WTC11 (cell line): Measurements from ENCODE around the gene TGM1. TPM values are rescaled to one million over a fixed set of nuclear protein-coding genes. Genes with fewer than 3 reads are reported as not detected.
A peak's percentile ranks its signal among the peaks of the same experiment; 100 is the strongest.

Experiments
- ATAC-seq: fragments of 200-7000 bp; cut with Tn5 transposase; 2 replicates; pipeline ENCODE4 v1.10.0; 2021; ENCODE audit warnings: mild to moderate bottlenecking, moderate library complexity
- CTCF ChIA-PET: fragments of 300-600 bp; sonication (Branson Sonifier 250); formaldehyde crosslinking; loops from one replicate; lab custom pipeline; 2021; ENCODE audit warnings: antibody characterized with exemption; lab: Charles Lee
- POLR2A ChIA-PET: fragments of 350-600 bp; sonication (Branson Sonifier 250); formaldehyde crosslinking; loops from one replicate; lab custom pipeline; 2021; ENCODE audit warnings: antibody characterized with exemption; lab: Charles Lee
- DNase-seq: peaks from one replicate; pipeline ENCODE4 v3.0.0; 2021; ENCODE audit warnings: low spot score
- H3K27ac Mint-ChIP-seq: 2 replicates; pipeline ENCODE4 v1.8.0; 2021; ENCODE audit warnings: mixed read lengths
- H3K27me3 Mint-ChIP-seq: 2 replicates; pipeline ENCODE4 v1.8.0; 2021; ENCODE audit warnings: low read depth, mild to moderate bottlenecking, moderate library complexity, mixed read lengths
- H3K36me3 Mint-ChIP-seq: 2 replicates; pipeline ENCODE4 v1.8.0; 2021; ENCODE audit warnings: mixed read lengths
- H3K4me1 Mint-ChIP-seq: 2 replicates; pipeline ENCODE4 v1.8.0; 2022; ENCODE audit warnings: mixed read lengths
- H3K4me3 Mint-ChIP-seq: 2 replicates; pipeline ENCODE4 v1.8.0; 2021; ENCODE audit warnings: mild to moderate bottlenecking, moderate library complexity, mixed read lengths
- H3K9me3 Mint-ChIP-seq: 2 replicates; pipeline ENCODE4 v1.8.0; 2021; ENCODE audit warnings: mixed read lengths
- ETV6 ChIP-seq: sonication (generic); formaldehyde crosslinking; IDR thresholded peaks from 2 replicates; pipeline ENCODE4 v1.8.1; 2022; ENCODE audit warnings: mild to moderate bottlenecking, missing genetic modification reagents
- IRF2 ChIP-seq: sonication (generic); formaldehyde crosslinking; IDR thresholded peaks from 2 replicates; pipeline ENCODE4 v1.8.0; 2022; ENCODE audit warnings: low read depth, missing genetic modification reagents, borderline replicate concordance
- JUN ChIP-seq: sonication (generic); formaldehyde crosslinking; IDR thresholded peaks from 2 replicates; pipeline ENCODE4 v1.8.0; 2023; ENCODE audit warnings: mild to moderate bottlenecking, missing genetic modification reagents
- MXD4 ChIP-seq: fragments of 250-450 bp; sonication (Bioruptor Pico); IDR thresholded peaks from 2 replicates; pipeline ENCODE4 v1.8.0; 2021; ENCODE audit warnings: mild to moderate bottlenecking, moderate library complexity, borderline replicate concordance
- NFYB ChIP-seq: sonication (generic); formaldehyde crosslinking; conservative IDR thresholded peaks from 2 replicates; pipeline ENCODE4 v1.8.0; 2022; ENCODE audit warnings: low read depth, missing genetic modification reagents
- NR2C2 ChIP-seq: sonication (generic); formaldehyde crosslinking; IDR thresholded peaks from 2 replicates; pipeline ENCODE4 v1.8.0; 2022; ENCODE audit warnings: mild to moderate bottlenecking, missing genetic modification reagents
- RELA ChIP-seq: sonication (generic); formaldehyde crosslinking; IDR thresholded peaks from 2 replicates; pipeline ENCODE4 v1.8.1; 2022; ENCODE audit warnings: missing genetic modification reagents, mild to moderate bottlenecking, borderline replicate concordance
- SP1 ChIP-seq: sonication (generic); formaldehyde crosslinking; conservative IDR thresholded peaks from 2 replicates; pipeline ENCODE4 v1.8.1; 2022; ENCODE audit warnings: missing genetic modification reagents
- TEAD1 ChIP-seq: sonication (generic); formaldehyde crosslinking; IDR thresholded peaks from 2 replicates; pipeline ENCODE4 v1.8.0; 2022; ENCODE audit warnings: mild to moderate bottlenecking, missing genetic modification reagents
- TP53 ChIP-seq: sonication (generic); formaldehyde crosslinking; IDR thresholded peaks from 2 replicates; pipeline ENCODE4 v1.8.1; 2023; ENCODE audit warnings: mild to moderate bottlenecking, missing genetic modification reagents
- ZNF232 ChIP-seq: sonication (generic); formaldehyde crosslinking; IDR thresholded peaks from 2 replicates; pipeline ENCODE4 v1.8.0; 2022; ENCODE audit warnings: mild to moderate bottlenecking, missing genetic modification reagents
- ZNF423 ChIP-seq: fragments of 250-450 bp; sonication (Bioruptor Pico); IDR thresholded peaks from 2 replicates; pipeline ENCODE4 v2.1.2; 2022; ENCODE audit warnings: mild to moderate bottlenecking, moderate library complexity
- total RNA-seq: library from RNA; stranded (reverse); gene quantifications from 3 replicates; pipeline ENCODE4 v1.2.3, GENCODE V29; 2021
- TF ChIP-seq, protein P1 (sequence below): sonication (generic); formaldehyde crosslinking; IDR thresholded peaks from 2 replicates; pipeline ENCODE4 v1.8.1; 2023; ENCODE audit warnings: mild to moderate bottlenecking, moderate library complexity, missing genetic modification reagents
- TF ChIP-seq, protein P2 (sequence below): sonication (generic); formaldehyde crosslinking; IDR thresholded peaks from 2 replicates; pipeline ENCODE4 v1.8.0; 2023; ENCODE audit warnings: mild to moderate bottlenecking, missing genetic modification reagents
- TF ChIP-seq, protein P3 (sequence below): sonication (generic); formaldehyde crosslinking; IDR thresholded peaks from 2 replicates; pipeline ENCODE4 v1.8.1; 2023; ENCODE audit warnings: mild to moderate bottlenecking, missing genetic modification reagents, moderate library complexity
- TF ChIP-seq, protein P4 (sequence below): fragments of 250-450 bp; sonication (Bioruptor Pico); IDR thresholded peaks from 2 replicates; pipeline ENCODE4 v1.8.0; 2021; ENCODE audit warnings: mild to moderate bottlenecking
- TF ChIP-seq, protein P5 (sequence below): sonication (generic); formaldehyde crosslinking; IDR thresholded peaks from 2 replicates; pipeline ENCODE4 v1.8.0; 2023; ENCODE audit warnings: missing genetic modification reagents, mild to moderate bottlenecking, borderline replicate concordance
- TF ChIP-seq, protein P6 (sequence below): sonication (generic); formaldehyde crosslinking; IDR thresholded peaks from 2 replicates; pipeline ENCODE4 v1.8.1; 2023; ENCODE audit warnings: mild to moderate bottlenecking, missing genetic modification reagents
- TF ChIP-seq, protein P7 (sequence below): sonication (generic); formaldehyde crosslinking; IDR thresholded peaks from 2 replicates; pipeline ENCODE4 v1.8.0; 2022; ENCODE audit warnings: mild to moderate bottlenecking, missing genetic modification reagents
- TF ChIP-seq, protein P8 (sequence below): sonication (generic); formaldehyde crosslinking; IDR thresholded peaks from 2 replicates; pipeline ENCODE4 v1.8.0; 2022; ENCODE audit warnings: mild to moderate bottlenecking, missing genetic modification reagents

The TGM1 gene
- total RNA-seq, 1 experiment from 2014 or later, result 5.2 TPM

DNA sequence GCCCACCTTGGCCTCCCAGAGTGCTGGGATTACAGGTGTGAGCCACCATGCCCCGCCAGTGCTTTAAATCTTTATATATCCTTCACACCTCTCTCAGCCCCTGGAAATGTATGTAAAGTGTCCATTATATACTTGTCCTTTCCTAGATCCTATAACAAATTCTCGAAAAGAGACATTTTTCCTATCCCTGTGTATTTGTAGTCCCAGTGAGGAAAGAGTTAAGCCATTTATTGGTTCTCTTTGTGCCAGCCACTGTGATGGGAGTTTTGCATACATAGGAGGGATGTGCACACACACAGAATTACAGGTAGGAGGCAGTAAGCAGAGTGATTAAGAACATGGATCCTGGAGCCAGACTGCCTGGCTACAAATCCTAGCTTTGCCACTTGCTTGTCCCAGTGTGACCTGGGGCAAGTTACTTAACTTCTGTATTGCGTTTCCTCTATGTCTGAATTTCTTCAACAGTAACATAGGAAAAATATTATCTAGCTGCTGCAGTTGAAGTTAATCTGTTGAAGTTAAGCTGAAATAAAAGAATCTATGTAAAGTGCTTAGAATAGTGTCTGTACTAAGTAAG lies 10.5 kb upstream of the TGM1 start (continued):
- TF ChIP-seq SP1, result no peak
- TF ChIP-seq NFYB (CRISPR knock-in tag), result no peak
- TF ChIP-seq, protein P1, sequence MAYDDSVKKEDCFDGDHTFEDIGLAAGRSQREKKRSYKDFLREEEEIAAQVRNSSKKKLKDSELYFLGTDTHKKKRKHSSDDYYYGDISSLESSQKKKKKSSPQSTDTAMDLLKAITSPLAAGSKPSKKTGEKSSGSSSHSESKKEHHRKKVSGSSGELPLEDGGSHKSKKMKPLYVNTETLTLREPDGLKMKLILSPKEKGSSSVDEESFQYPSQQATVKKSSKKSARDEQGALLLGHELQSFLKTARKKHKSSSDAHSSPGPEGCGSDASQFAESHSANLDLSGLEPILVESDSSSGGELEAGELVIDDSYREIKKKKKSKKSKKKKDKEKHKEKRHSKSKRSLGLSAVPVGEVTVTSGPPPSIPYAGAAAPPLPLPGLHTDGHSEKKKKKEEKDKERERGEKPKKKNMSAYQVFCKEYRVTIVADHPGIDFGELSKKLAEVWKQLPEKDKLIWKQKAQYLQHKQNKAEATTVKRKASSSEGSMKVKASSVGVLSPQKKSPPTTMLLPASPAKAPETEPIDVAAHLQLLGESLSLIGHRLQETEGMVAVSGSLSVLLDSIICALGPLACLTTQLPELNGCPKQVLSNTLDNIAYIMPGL (CRISPR knock-in tag), result no peak
- TF ChIP-seq, protein P2, sequence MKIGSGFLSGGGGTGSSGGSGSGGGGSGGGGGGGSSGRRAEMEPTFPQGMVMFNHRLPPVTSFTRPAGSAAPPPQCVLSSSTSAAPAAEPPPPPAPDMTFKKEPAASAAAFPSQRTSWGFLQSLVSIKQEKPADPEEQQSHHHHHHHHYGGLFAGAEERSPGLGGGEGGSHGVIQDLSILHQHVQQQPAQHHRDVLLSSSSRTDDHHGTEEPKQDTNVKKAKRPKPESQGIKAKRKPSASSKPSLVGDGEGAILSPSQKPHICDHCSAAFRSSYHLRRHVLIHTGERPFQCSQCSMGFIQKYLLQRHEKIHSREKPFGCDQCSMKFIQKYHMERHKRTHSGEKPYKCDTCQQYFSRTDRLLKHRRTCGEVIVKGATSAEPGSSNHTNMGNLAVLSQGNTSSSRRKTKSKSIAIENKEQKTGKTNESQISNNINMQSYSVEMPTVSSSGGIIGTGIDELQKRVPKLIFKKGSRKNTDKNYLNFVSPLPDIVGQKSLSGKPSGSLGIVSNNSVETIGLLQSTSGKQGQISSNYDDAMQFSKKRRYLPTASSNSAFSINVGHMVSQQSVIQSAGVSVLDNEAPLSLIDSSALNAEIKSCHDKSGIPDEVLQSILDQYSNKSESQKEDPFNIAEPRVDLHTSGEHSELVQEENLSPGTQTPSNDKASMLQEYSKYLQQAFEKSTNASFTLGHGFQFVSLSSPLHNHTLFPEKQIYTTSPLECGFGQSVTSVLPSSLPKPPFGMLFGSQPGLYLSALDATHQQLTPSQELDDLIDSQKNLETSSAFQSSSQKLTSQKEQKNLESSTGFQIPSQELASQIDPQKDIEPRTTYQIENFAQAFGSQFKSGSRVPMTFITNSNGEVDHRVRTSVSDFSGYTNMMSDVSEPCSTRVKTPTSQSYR (CRISPR knock-in tag), result no peak
- TF ChIP-seq ZNF232 (CRISPR knock-in tag), result no peak
- TF ChIP-seq MXD4, result no peak
- no peak for TF ChIP-seq ZNF423 (CRISPR knock-in tag)
- TF ChIP-seq, protein P3, sequence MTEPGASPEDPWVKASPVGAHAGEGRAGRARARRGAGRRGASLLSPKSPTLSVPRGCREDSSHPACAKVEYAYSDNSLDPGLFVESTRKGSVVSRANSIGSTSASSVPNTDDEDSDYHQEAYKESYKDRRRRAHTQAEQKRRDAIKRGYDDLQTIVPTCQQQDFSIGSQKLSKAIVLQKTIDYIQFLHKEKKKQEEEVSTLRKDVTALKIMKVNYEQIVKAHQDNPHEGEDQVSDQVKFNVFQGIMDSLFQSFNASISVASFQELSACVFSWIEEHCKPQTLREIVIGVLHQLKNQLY (CRISPR knock-in tag), result no peak
- TF ChIP-seq, protein P4, sequence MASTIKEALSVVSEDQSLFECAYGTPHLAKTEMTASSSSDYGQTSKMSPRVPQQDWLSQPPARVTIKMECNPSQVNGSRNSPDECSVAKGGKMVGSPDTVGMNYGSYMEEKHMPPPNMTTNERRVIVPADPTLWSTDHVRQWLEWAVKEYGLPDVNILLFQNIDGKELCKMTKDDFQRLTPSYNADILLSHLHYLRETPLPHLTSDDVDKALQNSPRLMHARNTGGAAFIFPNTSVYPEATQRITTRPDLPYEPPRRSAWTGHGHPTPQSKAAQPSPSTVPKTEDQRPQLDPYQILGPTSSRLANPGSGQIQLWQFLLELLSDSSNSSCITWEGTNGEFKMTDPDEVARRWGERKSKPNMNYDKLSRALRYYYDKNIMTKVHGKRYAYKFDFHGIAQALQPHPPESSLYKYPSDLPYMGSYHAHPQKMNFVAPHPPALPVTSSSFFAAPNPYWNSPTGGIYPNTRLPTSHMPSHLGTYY, result no peak
- TF ChIP-seq TEAD1 (CRISPR knock-in tag), result no peak

DNA sequence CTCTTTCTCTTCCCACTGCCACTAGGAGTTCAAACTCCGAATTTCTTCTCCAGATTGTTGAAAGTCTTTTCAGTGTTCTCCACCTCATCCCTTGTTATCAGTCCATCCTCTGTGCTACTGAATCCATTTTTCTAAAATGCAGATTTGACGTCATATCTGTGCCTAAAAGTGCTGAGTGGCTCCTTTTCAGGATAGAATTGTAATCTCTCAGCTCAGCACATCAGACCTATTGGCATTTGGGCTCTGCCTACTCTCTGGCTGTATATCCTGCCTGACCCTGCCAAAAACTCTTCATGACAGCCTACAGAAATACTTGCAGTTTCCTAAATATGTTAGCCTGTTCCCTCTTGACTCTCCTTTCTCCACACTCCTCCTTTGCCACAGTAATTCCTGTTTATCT lies 9.5 kb upstream of the TGM1 start:
- Mint-ChIP-seq H3K4me3 (peak overlapping the region; percentile 72), H3K9me3 (no peaks in the 10 kb centered on the region), H3K4me1 (peaks cover 16% of the 10 kb centered on the region), H3K27me3 (no peaks in the 10 kb centered on the region), H3K27ac (no peak overlapping the region), H3K36me3 (no peaks in the 10 kb centered on the region)
- DNase-seq (no peak), ATAC-seq (no peak)
- CTCF ChIA-PET, result interaction anchor here (1.9 to 5.8 kb wide), 6 partner anchors 8 to 215 kb away, joined by 6 to 77 read pairs (median 22); partner anchors contain the start of genes CIDEB, DHRS1, LTB4R and LTB4R2
- POLR2A ChIA-PET, result interaction anchor here (1.2 kb wide), 1 partner anchor 59 kb away, joined by 4 read pairs; the partner anchor contains the start of gene CHMP4A
- TF ChIP-seq TP53 (CRISPR knock-in tag) (no peak), RELA (CRISPR knock-in tag) (no peak), TEAD1 (CRISPR knock-in tag) (no peak), ZNF423 (CRISPR knock-in tag) (no peak), ETV6 (CRISPR knock-in tag) (no peak), JUN (no peak), NR2C2 (CRISPR knock-in tag) (no peak), IRF2 (CRISPR knock-in tag) (no peak)
- TF ChIP-seq, protein P5, sequence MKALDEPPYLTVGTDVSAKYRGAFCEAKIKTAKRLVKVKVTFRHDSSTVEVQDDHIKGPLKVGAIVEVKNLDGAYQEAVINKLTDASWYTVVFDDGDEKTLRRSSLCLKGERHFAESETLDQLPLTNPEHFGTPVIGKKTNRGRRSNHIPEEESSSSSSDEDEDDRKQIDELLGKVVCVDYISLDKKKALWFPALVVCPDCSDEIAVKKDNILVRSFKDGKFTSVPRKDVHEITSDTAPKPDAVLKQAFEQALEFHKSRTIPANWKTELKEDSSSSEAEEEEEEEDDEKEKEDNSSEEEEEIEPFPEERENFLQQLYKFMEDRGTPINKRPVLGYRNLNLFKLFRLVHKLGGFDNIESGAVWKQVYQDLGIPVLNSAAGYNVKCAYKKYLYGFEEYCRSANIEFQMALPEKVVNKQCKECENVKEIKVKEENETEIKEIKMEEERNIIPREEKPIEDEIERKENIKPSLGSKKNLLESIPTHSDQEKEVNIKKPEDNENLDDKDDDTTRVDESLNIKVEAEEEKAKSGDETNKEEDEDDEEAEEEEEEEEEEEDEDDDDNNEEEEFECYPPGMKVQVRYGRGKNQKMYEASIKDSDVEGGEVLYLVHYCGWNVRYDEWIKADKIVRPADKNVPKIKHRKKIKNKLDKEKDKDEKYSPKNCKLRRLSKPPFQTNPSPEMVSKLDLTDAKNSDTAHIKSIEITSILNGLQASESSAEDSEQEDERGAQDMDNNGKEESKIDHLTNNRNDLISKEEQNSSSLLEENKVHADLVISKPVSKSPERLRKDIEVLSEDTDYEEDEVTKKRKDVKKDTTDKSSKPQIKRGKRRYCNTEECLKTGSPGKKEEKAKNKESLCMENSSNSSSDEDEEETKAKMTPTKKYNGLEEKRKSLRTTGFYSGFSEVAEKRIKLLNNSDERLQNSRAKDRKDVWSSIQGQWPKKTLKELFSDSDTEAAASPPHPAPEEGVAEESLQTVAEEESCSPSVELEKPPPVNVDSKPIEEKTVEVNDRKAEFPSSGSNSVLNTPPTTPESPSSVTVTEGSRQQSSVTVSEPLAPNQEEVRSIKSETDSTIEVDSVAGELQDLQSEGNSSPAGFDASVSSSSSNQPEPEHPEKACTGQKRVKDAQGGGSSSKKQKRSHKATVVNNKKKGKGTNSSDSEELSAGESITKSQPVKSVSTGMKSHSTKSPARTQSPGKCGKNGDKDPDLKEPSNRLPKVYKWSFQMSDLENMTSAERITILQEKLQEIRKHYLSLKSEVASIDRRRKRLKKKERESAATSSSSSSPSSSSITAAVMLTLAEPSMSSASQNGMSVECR (CRISPR knock-in tag), result no peak
- TF ChIP-seq, protein P6, sequence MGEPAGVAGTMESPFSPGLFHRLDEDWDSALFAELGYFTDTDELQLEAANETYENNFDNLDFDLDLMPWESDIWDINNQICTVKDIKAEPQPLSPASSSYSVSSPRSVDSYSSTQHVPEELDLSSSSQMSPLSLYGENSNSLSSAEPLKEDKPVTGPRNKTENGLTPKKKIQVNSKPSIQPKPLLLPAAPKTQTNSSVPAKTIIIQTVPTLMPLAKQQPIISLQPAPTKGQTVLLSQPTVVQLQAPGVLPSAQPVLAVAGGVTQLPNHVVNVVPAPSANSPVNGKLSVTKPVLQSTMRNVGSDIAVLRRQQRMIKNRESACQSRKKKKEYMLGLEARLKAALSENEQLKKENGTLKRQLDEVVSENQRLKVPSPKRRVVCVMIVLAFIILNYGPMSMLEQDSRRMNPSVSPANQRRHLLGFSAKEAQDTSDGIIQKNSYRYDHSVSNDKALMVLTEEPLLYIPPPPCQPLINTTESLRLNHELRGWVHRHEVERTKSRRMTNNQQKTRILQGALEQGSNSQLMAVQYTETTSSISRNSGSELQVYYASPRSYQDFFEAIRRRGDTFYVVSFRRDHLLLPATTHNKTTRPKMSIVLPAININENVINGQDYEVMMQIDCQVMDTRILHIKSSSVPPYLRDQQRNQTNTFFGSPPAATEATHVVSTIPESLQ, result no peak
- TF ChIP-seq, protein P7, sequence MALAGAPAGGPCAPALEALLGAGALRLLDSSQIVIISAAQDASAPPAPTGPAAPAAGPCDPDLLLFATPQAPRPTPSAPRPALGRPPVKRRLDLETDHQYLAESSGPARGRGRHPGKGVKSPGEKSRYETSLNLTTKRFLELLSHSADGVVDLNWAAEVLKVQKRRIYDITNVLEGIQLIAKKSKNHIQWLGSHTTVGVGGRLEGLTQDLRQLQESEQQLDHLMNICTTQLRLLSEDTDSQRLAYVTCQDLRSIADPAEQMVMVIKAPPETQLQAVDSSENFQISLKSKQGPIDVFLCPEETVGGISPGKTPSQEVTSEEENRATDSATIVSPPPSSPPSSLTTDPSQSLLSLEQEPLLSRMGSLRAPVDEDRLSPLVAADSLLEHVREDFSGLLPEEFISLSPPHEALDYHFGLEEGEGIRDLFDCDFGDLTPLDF, result no peak
- TF ChIP-seq, protein P8, sequence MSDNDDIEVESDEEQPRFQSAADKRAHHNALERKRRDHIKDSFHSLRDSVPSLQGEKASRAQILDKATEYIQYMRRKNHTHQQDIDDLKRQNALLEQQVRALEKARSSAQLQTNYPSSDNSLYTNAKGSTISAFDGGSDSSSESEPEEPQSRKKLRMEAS (CRISPR knock-in tag), result no peak
